Spleen (tissue), 11 donors: ENCODE data around the gene HAPLN1. TPM values are rescaled to one million over a fixed set of nuclear protein-coding genes. Genes with fewer than 3 reads are reported as not detected.

Experiments used
- DNase-seq: peaks from one replicate; pipeline ENCODE4 v3.0.0-alpha.2; 2020
- H3K27ac ChIP-seq, 8 donors: fragments of 200-600 bp; sonication (generic) in 7 of 8; 1 replicate in 4 of 8; 2 replicates in 4 of 8; pipeline versions ENCODE4 v1.5.0 to v1.8.0; 2016 to 2021; ENCODE audit warnings: inconsistent platforms in 4 of 8, mild to moderate bottlenecking in 4 of 8, moderate library complexity in 1 of 8
- H3K27me3 ChIP-seq, 7 donors: fragments of 200-600 bp; sonication (generic) in 6 of 7; replicated peaks in 1 of 7; 1 replicate in 4 of 7; 2 replicates in 3 of 7; pipeline versions ENCODE4 v1.5.0 to v1.8.0; 2016 to 2021; ENCODE audit warnings: inconsistent platforms in 3 of 7, mild to moderate bottlenecking in 1 of 7
- H3K36me3 ChIP-seq, 6 donors: fragments of 200-600 bp; sonication (generic) in 5 of 6; 1 replicate in 4 of 6; 2 replicates in 2 of 6; pipeline versions ENCODE4 v1.5.0 to v1.8.0; 2016 to 2021; ENCODE audit warnings: inconsistent platforms in 2 of 6
- H3K4me1 ChIP-seq, 6 donors: fragments of 200-600 bp; sonication (generic) in 5 of 6; 1 replicate in 3 of 6; 2 replicates in 3 of 6; pipeline versions ENCODE4 v1.5.0 to v1.8.0; 2016 to 2021; ENCODE audit warnings: inconsistent platforms in 3 of 6
- H3K4me3 ChIP-seq, 8 donors: fragments of 200-600 bp; sonication (generic) in 7 of 8; 1 replicate in 4 of 8; 2 replicates in 4 of 8; pipeline versions ENCODE4 v1.5.0 to v1.8.0; 2016 to 2021; ENCODE audit warnings: inconsistent platforms in 4 of 8, mild to moderate bottlenecking in 4 of 8, moderate library complexity in 2 of 8
- H3K9me3 ChIP-seq, 8 donors: fragments of 200-600 bp; sonication (generic) in 7 of 8; 1 replicate in 4 of 8; 2 replicates in 4 of 8; pipeline versions ENCODE4 v1.5.0 to v1.8.0; 2016 to 2021; ENCODE audit warnings: inconsistent platforms in 4 of 8
- POLR2A ChIP-seq, 3 donors: fragments of 450-650 bp; IDR thresholded peaks; one replicate each; pipeline ENCODE4 v1.5.1; 2017; ENCODE audit warnings: antibody characterized with exemption in 3 of 3, mild to moderate bottlenecking in 1 of 3
- POLR2AphosphoS5 ChIP-seq, 3 donors: sonication (generic); formaldehyde crosslinking; IDR thresholded peaks; one replicate each; pipeline ENCODE4 v1.5.1; 2017; ENCODE audit warnings: antibody characterized with exemption in 3 of 3
- WGBS, 5 donors: extraction: QIAGEN DNeasy Blood & Tissue Kit in 3 of 5; methylation state at CpG; one replicate each; pipeline versions ENCODE4 v1.1.5 to v1.1.7; 2013 to 2018; 5-methylcytosine and 5-hydroxymethylcytosine counted together
- intact Hi-C: fragments of 100-400 bp; cut with DNase I; formaldehyde crosslinking; loops from one replicate; pipeline ENCODE4 v1.15.0; 2023; ENCODE audit warnings: low total_unique reads
- polyA plus RNA-seq, 3 donors: library from polyadenylated mRNA; stranded (reverse); fragments of 200-250 nt; gene quantifications; one replicate each; pipeline ENCODE4 v1.2.1, GENCODE V29; 2013
- total RNA-seq, 7 donors: library from RNA; depleted of rRNA in 3 of 7; stranded (reverse); fragments of >200 nt in 3 of 7; fragmentation: NEBNext Ultra II Directional in 4 of 7; extraction: Animal tissue kit (Norgen Biotek cat#: 25700) in 4 of 7; gene quantifications; one replicate each; pipeline versions ENCODE4 v1.1.0 to v1.2.1, GENCODE V29; 2016 to 2021
- TF ChIP-seq, protein P1 (sequence below), 11 experiments: fragments of 200-600 bp in 7 of 11; fragments of 450-650 bp in 4 of 11; sonication (generic) in 4 of 11; IDR thresholded peaks in 8 of 11; conservative IDR thresholded peaks in 3 of 11; 1 replicate in 7 of 11; 2 replicates in 4 of 11; pipeline versions ENCODE4 v1.4.0 to v1.8.0; 2016 to 2021; ENCODE audit warnings: antibody characterized with exemption in 11 of 11, inconsistent platforms in 4 of 11, mild to moderate bottlenecking in 1 of 11
- donor health status: healthy with polysubstance abuse.
- donor health status: DM: no; HTN: no; CAD: no; lungs with moderate emphysema.
- donor health status: DM: no; HTN: no; CAD: no.
- donor health status: Bipolar disorder and iron deficiency.
- donor health status: healthy.
- donor health status: DM: no; HTN: no; CAD: no.
- donor health status: DM: yes; HTN: yes; CAD: no.

Gene HAPLN1
- total and polyA plus RNA-seq, 10 donors = not detected

DNA sequence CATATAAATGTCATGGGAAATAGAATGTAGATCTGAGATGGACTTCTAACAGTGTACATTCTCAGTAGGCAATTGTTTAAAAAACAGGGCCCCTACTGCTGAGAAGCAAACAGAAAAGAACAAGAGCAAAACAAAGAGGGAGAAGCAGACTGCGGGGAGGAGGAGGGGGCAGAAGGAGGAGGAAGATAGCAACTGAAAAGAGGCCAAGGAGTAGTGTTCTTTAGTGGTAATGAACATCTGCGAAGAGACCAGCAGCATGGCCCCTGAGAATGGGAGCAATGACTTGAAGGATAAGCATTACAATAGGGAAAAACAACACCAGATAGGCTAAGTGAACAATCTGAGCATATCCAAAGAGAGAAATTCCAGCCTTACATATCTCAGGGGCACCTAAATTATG is 36.8 kb downstream of the HAPLN1 start:
- no peaks in the 10 kb centered on the region for H3K9me3 ChIP-seq
- TF ChIP-seq POLR2AphosphoS5 (IDR thresholded peaks at IDR 0.05) (no peak), POLR2A (IDR thresholded peaks at IDR 0.05) (no peak)
- TF ChIP-seq, protein P1, sequence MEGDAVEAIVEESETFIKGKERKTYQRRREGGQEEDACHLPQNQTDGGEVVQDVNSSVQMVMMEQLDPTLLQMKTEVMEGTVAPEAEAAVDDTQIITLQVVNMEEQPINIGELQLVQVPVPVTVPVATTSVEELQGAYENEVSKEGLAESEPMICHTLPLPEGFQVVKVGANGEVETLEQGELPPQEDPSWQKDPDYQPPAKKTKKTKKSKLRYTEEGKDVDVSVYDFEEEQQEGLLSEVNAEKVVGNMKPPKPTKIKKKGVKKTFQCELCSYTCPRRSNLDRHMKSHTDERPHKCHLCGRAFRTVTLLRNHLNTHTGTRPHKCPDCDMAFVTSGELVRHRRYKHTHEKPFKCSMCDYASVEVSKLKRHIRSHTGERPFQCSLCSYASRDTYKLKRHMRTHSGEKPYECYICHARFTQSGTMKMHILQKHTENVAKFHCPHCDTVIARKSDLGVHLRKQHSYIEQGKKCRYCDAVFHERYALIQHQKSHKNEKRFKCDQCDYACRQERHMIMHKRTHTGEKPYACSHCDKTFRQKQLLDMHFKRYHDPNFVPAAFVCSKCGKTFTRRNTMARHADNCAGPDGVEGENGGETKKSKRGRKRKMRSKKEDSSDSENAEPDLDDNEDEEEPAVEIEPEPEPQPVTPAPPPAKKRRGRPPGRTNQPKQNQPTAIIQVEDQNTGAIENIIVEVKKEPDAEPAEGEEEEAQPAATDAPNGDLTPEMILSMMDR (IDR thresholded peaks at IDR 0.05 in 8 of 11, conservative IDR thresholded peaks at IDR 0.05 in 3 of 11) = no peak
- no peaks in the 10 kb centered on the region for H3K4me1 ChIP-seq
- intact Hi-C loops = no loop called here
- WGBS, 5 donors = 72 to 88% (median 79%) methylated on average over 2 of the region's 2 CpGs
- H3K27ac ChIP-seq = no peak overlapping the region
- no peaks in the 10 kb centered on the region for H3K27me3 ChIP-seq
- DNase-seq = no peak
- H3K36me3 ChIP-seq = no peaks in the 10 kb centered on the region
- H3K4me3 ChIP-seq = no peak overlapping the region

DNA sequence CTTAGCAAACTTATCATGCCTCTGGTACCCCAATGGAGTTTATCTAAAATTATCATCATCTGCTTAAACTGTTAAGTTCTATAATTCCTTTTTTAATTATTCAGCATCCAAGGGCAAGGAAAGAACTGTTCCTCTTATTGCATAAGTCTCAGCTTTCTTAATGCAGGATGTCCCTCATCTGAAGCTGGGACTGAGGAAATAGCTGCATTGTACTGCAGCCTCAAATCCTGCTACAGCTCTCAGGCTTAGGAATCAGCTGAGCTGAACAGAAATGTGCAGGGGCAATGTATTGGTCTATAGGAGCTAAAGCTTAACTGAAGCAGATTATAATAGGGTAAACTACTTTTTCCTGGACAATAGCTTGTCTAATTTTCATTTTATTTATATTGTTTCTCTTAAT is 48.0 kb downstream of the HAPLN1 start:
- H3K4me1 ChIP-seq = no peaks in the 10 kb centered on the region
- no peak overlapping the region for H3K27ac ChIP-seq
- no peak for DNase-seq
- no peak overlapping the region for H3K4me3 ChIP-seq
- H3K27me3 ChIP-seq = no peaks in the 10 kb centered on the region
- no peaks in the 10 kb centered on the region for H3K36me3 ChIP-seq
- TF ChIP-seq, protein P1 (IDR thresholded peaks at IDR 0.05 in 8 of 11, conservative IDR thresholded peaks at IDR 0.05 in 3 of 11) = no peak
- TF ChIP-seq POLR2A (IDR thresholded peaks at IDR 0.05) (no peak), POLR2AphosphoS5 (IDR thresholded peaks at IDR 0.05) (no peak)
- intact Hi-C loops = no loop called here
- no peaks in the 10 kb centered on the region for H3K9me3 ChIP-seq

DNA sequence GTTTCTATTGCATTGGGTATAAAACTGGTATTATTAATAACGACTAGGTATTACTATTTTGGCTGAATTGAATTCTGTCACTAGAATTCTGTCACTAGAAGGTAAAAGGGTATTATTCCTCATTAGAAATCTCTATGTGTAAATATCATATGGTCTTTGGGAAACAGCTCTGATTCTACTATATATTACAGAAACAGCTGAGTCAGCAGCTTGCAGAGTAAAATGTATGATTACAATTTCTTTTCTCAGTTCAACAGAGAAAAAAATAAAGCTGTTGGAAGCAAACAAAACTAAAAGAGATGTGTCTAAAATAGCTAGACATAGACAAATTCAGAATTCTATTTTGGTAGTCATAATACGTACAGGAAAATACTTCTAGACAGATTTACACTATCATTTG is 48.5 kb downstream of the HAPLN1 start:
- Histone ChIP-seq H3K36me3 (no peaks in the 10 kb centered on the region), H3K27me3 (no peaks in the 10 kb centered on the region), H3K4me3 (no peak overlapping the region), H3K27ac (no peak overlapping the region), H3K4me1 (no peaks in the 10 kb centered on the region), H3K9me3 (no peaks in the 10 kb centered on the region)
- intact Hi-C loops = no loop called here
- TF ChIP-seq POLR2AphosphoS5 (IDR thresholded peaks at IDR 0.05) (no peak), POLR2A (IDR thresholded peaks at IDR 0.05) (no peak)
- TF ChIP-seq, protein P1 (IDR thresholded peaks at IDR 0.05 in 8 of 11, conservative IDR thresholded peaks at IDR 0.05 in 3 of 11) = no peak
- DNase-seq = no peak
- 56 to 82% (median 65%) methylated on average over 2 of the region's 2 CpGs for WGBS, 5 donors

DNA sequence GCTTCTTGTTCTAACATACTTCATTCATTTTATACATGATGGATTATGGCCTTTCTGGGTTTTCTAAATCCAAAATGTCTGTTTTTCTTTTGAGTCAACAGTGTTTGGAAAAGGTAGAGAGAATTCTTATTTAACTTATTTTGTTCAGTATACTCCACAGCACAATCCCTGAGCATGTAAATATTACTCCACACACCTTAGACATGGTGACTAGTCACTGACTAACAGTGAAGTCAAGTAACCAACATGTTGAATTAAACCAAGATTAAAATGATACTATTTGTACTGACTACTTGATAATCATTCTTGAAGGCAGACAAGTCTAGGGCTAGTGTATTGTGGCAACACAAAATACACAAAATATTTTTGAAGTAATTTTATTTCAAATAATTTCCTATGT is 55.0 kb downstream of the HAPLN1 start:
- H3K27ac ChIP-seq = no peak overlapping the region
- H3K27me3 ChIP-seq = no peaks in the 10 kb centered on the region
- no peak for TF ChIP-seq POLR2AphosphoS5 (IDR thresholded peaks at IDR 0.05)
- H3K4me1 ChIP-seq = no peaks in the 10 kb centered on the region
- no peaks in the 10 kb centered on the region for H3K36me3 ChIP-seq
- no peaks in the 10 kb centered on the region for H3K9me3 ChIP-seq
- no peak overlapping the region for H3K4me3 ChIP-seq
- intact Hi-C loops = no loop called here
- DNase-seq = no peak

DNA sequence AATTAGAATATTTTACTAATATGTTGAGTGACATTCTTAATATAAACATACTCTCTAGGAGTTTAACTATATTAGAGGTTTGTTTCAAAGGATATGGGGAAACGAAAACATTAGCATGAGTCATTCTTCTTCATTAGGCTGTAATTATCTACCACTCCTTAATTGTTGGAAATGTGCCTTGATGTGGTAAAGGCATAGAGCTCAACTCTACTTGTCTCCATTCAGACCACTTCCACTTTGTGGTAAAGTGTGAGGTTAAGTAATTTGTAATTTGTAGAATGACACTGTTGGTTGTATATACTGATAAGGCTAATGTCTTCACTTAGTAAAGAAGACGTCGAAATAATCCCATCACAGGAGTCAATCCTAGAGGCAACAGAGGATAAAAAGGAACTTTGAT is 58.1 kb downstream of the HAPLN1 start:
- Histone ChIP-seq H3K36me3 (no peaks in the 10 kb centered on the region), H3K9me3 (no peaks in the 10 kb centered on the region), H3K4me3 (no peak overlapping the region), H3K4me1 (no peaks in the 10 kb centered on the region), H3K27ac (no peak overlapping the region), H3K27me3 (no peaks in the 10 kb centered on the region)
- intact Hi-C loops = no loop called here
- WGBS, 5 donors = 30 to 62% (median 49%) methylated on average over 3 of the region's 3 CpGs
- no peak for TF ChIP-seq POLR2A (IDR thresholded peaks at IDR 0.05)
- no peak for TF ChIP-seq POLR2AphosphoS5 (IDR thresholded peaks at IDR 0.05)
- TF ChIP-seq, protein P1 (IDR thresholded peaks at IDR 0.05 in 8 of 11, conservative IDR thresholded peaks at IDR 0.05 in 3 of 11) = no peak
- no peak for DNase-seq
